Measurements from ENCODE around the gene BAIAP2. TPM values are rescaled to one million over a fixed set of nuclear protein-coding genes. Genes with fewer than 3 reads are reported as not detected.

BAIAP2 gene
- total RNA-seq, 2 experiments from 2014 or later, result 2.8 TPM

GRCh38 chr17:81158688-81159590 lies 124.0 kb downstream of the BAIAP2 start:
- H3K9me3 Mint-ChIP-seq, result no peaks in the 10 kb centered on the region
- POLR2A ChIA-PET, result no interaction called here
- CTCF ChIA-PET, result no interaction called here
- no peaks in the 10 kb centered on the region for H3K27me3 Mint-ChIP-seq
- H3K27ac Mint-ChIP-seq, result no peak overlapping the region
- no peak for DNase-seq
- H3K4me3 Mint-ChIP-seq, result no peak overlapping the region
- no peaks in the 10 kb centered on the region for H3K36me3 Mint-ChIP-seq (ENCODE audit: low read depth)
- no peaks in the 10 kb centered on the region for H3K4me1 Mint-ChIP-seq

GRCh38 chr17:81159611-81160265 lies 124.8 kb downstream of the BAIAP2 start:
- CTCF ChIA-PET, result no interaction called here
- Mint-ChIP-seq H3K36me3 (ENCODE audit: low read depth) (no peaks in the 10 kb centered on the region), H3K9me3 (no peaks in the 10 kb centered on the region), H3K27ac (no peak overlapping the region), H3K27me3 (peaks cover 6% of the 10 kb centered on the region), H3K4me1 (no peaks in the 10 kb centered on the region), H3K4me3 (no peak overlapping the region)
- POLR2A ChIA-PET, result no interaction called here
- DNase-seq, result no peak

- H3K27me3 Mint-ChIP-seq, result peaks cover 11% of the 10 kb centered on the region
- no peak overlapping the region for H3K4me3 Mint-ChIP-seq
- no peak for DNase-seq
- POLR2A ChIA-PET, result no interaction called here
- no peak overlapping the region for H3K27ac Mint-ChIP-seq
- no peaks in the 10 kb centered on the region for H3K4me1 Mint-ChIP-seq
- CTCF ChIA-PET, result no interaction called here
- no peaks in the 10 kb centered on the region for H3K36me3 Mint-ChIP-seq (ENCODE audit: low read depth)
- no peaks in the 10 kb centered on the region for H3K9me3 Mint-ChIP-seq
Measured at GRCh38 chr17:81160306-81160705, 125.4 kb downstream of the BAIAP2 start.

GRCh38 chr17:81160747-81161453 lies 125.9 kb downstream of the BAIAP2 start:
- H3K36me3 Mint-ChIP-seq (ENCODE audit: low read depth), result no peaks in the 10 kb centered on the region
- DNase-seq, result no peak
- H3K27ac Mint-ChIP-seq, result no peak overlapping the region
- CTCF ChIA-PET, result no interaction called here
- no peaks in the 10 kb centered on the region for H3K9me3 Mint-ChIP-seq
- H3K4me1 Mint-ChIP-seq, result no peaks in the 10 kb centered on the region
- H3K27me3 Mint-ChIP-seq, result peaks cover 12% of the 10 kb centered on the region
- H3K4me3 Mint-ChIP-seq, result no peak overlapping the region
- POLR2A ChIA-PET, result no interaction called here

GRCh38 chr17:81161536-81161935 lies 126.6 kb downstream of the BAIAP2 start:
- CTCF ChIA-PET, result no interaction called here
- Mint-ChIP-seq H3K27ac (no peak overlapping the region), H3K4me3 (no peak overlapping the region), H3K9me3 (no peaks in the 10 kb centered on the region), H3K27me3 (peaks cover 12% of the 10 kb centered on the region), H3K4me1 (no peaks in the 10 kb centered on the region), H3K36me3 (ENCODE audit: low read depth) (no peaks in the 10 kb centered on the region)
- POLR2A ChIA-PET, result no interaction called here
- no peak for DNase-seq

GRCh38 chr17:81161972-81162371 lies 127.0 kb downstream of the BAIAP2 start:
- no peaks in the 10 kb centered on the region for H3K9me3 Mint-ChIP-seq
- H3K4me1 Mint-ChIP-seq, result no peaks in the 10 kb centered on the region
- no peak overlapping the region for H3K4me3 Mint-ChIP-seq
- CTCF ChIA-PET, result no interaction called here
- POLR2A ChIA-PET, result no interaction called here
- H3K27ac Mint-ChIP-seq, result no peak overlapping the region
- no peak for DNase-seq
- H3K27me3 Mint-ChIP-seq, result peaks cover 12% of the 10 kb centered on the region
- H3K36me3 Mint-ChIP-seq (ENCODE audit: low read depth), result no peaks in the 10 kb centered on the region

GRCh38 chr17:81162491-81162890 lies 127.5 kb downstream of the BAIAP2 start:
- peaks cover 17% of the 10 kb centered on the region for H3K27me3 Mint-ChIP-seq
- H3K36me3 Mint-ChIP-seq (ENCODE audit: low read depth), result no peaks in the 10 kb centered on the region
- ChIA-PET CTCF (no interaction called here), POLR2A (no interaction called here)
- no peak overlapping the region for H3K27ac Mint-ChIP-seq
- no peak overlapping the region for H3K4me3 Mint-ChIP-seq
- H3K9me3 Mint-ChIP-seq, result no peaks in the 10 kb centered on the region
- no peak for DNase-seq
- no peaks in the 10 kb centered on the region for H3K4me1 Mint-ChIP-seq

- Mint-ChIP-seq H3K27ac (no peak overlapping the region), H3K4me1 (no peaks in the 10 kb centered on the region), H3K9me3 (no peaks in the 10 kb centered on the region), H3K27me3 (peaks cover 20% of the 10 kb centered on the region), H3K36me3 (ENCODE audit: low read depth) (no peaks in the 10 kb centered on the region), H3K4me3 (no peak overlapping the region)
- DNase-seq, result no peak
- ChIA-PET CTCF (no interaction called here), POLR2A (no interaction called here)
Measured at GRCh38 chr17:81163051-81163695, 128.2 kb downstream of the BAIAP2 start.

- Mint-ChIP-seq H3K9me3 (no peaks in the 10 kb centered on the region), H3K36me3 (ENCODE audit: low read depth) (no peaks in the 10 kb centered on the region), H3K27me3 (peaks cover 20% of the 10 kb centered on the region), H3K4me1 (no peaks in the 10 kb centered on the region), H3K4me3 (no peak overlapping the region), H3K27ac (no peak overlapping the region)
- no peak for DNase-seq
- CTCF ChIA-PET, result no interaction called here
- POLR2A ChIA-PET, result no interaction called here
Measured at GRCh38 chr17:81163703-81164370, 128.9 kb downstream of the BAIAP2 start.

GRCh38 chr17:81164371-81165245 lies 129.7 kb downstream of the BAIAP2 start:
- DNase-seq, result no peak
- Mint-ChIP-seq H3K4me3 (no peak overlapping the region), H3K27ac (no peak overlapping the region), H3K9me3 (no peaks in the 10 kb centered on the region), H3K36me3 (ENCODE audit: low read depth) (no peaks in the 10 kb centered on the region), H3K4me1 (no peaks in the 10 kb centered on the region), H3K27me3 (peaks cover 20% of the 10 kb centered on the region)
- ChIA-PET POLR2A (interaction anchor here (0.6 kb wide), 1 partner anchor 74 kb away, joined by 3 read pairs; the partner anchor contains the start of gene TEPSIN), CTCF (no interaction called here)

GRCh38 chr17:81165246-81166032 lies 130.5 kb downstream of the BAIAP2 start, which contains the start of gene PVALEF:
Gene PVALEF, plus strand, starts transcription at chr17:81165507. Its CDS starts 15,720 bp downstream, at chr17:81181227.
- no peak for DNase-seq
- Mint-ChIP-seq H3K4me3 (no peak within 1 kb of the TSS), H3K4me1 (no peaks in the 10 kb centered on the region), H3K27ac (no peak within 1 kb of the TSS), H3K27me3 (peaks cover 20% of the 10 kb centered on the region), H3K36me3 (ENCODE audit: low read depth) (no peaks in the 10 kb centered on the region), H3K9me3 (no peaks in the 10 kb centered on the region)
- POLR2A ChIA-PET, result no interaction called here
- CTCF ChIA-PET, result interaction anchor here (0.6 kb wide), 1 partner anchor 143 kb away, joined by 3 read pairs; no protein-coding TSS in a partner anchor

All from activated CD4-positive, alpha-beta T cell treated with anti-CD3 and anti-CD28 coated beads, Interleukin-2, amount 10 ng/mL, durations not matched to agents 7 days and 5 days (primary cell).